Measurements from ENCODE around the gene C4B.

DNA sequence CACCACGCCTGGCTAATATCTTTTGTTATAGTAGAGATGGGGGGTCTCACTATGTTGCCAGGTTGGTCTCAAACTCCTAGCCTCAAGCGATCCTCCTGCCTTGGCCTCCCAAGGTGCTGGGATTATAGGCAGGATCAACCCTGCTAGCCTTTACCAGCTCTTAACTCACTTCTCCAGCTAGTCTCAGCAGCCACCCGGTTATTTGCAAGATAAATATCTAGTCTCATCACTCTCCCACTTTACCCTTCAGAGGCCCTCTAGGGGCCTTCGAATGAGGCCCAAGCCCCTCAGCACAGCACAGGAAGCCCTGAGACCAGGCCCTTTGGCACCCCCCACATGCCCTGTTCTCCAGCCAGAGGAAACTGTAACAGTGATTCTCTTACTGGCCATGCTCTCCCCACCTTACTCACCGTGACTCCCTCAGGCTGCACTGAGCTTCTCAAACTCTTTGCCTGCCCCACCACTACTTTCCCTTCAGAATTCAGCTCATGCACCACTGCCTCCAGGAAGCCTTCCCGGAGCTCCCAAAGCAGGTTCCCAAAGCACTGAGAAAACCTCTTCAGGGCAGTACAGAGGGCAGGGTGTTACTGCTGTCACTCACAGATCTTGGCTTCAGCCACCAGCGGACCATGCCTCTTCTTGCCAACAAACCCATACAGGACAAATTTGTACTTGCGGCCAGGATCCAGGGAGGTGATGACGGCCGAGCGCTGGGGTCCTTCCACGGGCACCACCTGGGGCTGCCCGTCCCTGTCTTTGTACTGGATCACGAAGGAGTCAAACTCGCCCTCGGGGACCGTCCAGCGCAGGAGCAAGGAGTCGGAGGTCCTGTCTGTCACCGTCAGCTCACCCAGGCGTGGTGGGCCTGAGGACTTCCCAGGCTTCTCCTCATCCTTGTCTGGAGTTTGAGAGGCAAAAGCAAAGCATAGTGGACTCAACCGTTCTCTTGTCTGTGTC is 69.5 kb downstream of the C4B start:
- TF ChIP-seq EZH2 (IDR thresholded peaks at IDR 0.05; ENCODE audit: borderline replicate concordance, low read depth, low read length, severe bottlenecking) (no peak), CTCF (IDR thresholded peaks at IDR 0.05; ENCODE audit: borderline replicate concordance, extremely low read depth, low read length, poor library complexity, severe bottlenecking) (no peak)
